HL-60/S4 (cell line): ENCODE measurements around the gene CDH24.

ENCODE experiments used
- in situ Hi-C: fragments of 300-500 bp; cut with MboI; formaldehyde crosslinking; loops from 2 replicates; pipeline ENCODE4 v1.14.3; 2022; ENCODE audit warnings: low sequenced_read_pairs

Gene CDH24

DNA sequence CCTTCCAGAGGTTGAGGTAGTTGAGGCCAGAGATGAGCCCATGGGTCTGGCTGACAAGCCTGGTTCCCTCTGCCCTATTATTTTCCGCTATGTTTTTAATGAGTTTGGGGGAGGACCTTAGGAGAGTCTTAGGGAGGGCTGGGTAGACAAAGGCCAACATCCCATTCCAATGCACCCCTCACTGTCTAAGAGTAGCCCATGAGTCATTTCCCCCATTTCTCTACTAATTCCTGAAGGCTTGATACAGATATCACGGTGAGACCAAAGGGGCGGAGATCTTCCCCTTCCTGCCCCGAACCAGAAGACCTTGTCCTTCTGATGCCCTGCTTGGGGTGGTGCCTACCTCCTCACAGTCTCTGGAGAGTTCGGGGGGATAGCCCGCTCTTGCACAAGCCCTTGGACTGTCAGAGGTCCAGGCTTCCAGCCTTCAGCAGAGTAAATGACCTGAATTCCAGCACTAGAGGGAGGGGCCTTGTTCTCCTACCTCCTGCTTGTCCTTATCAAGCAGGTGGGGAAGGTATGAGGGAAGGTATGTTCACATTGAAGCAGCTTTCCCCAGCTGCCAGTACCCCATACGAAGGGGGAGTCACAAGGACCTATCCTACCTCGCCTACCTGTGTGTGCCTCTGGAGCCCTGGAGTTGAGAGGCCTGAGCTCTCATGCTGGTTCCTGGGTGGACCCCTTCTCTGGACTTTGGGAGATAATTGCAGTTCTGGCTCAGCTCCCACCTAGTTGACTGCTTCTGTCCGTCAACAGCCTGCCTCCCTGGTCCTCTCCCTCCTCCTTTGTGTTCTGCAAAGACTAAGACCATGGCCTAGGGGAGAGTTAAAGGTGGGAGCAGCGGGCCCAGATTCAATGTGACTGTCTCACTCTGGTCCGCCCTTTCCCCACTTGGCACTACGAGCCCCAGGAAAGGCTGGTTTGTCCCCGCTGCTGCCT is 11.6 kb downstream of the CDH24 start:
- in situ Hi-C loops = no loop called here

DNA sequence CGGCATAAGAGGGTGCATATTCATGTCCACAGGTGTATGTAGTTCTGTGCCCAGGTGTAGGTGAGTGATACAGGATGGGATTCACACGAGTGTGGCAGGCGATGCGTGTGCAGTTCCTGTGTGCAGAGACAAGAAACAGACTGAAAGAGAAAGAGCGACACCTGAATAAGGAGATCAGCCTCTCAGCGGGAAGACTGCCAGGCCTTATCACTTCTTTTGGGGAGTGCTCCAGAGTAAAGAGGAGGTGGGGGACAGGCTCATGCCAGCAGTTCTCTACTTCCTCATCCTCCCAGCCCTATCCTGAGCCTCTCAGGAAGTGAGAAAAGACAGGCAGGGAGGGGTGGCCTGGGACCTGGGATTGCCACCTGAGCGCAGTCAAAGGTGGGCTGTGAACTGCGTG is 12.5 kb downstream of the CDH24 start:
- in situ Hi-C loops = no loop called here

GRCh38 chr14:23043754-23044153 is 13.6 kb downstream of the CDH24 start:
- in situ Hi-C loops = no loop called here

GRCh38 chr14:23043145-23043544 is 14.2 kb downstream of the CDH24 start:
- in situ Hi-C loops = no loop called here

- in situ Hi-C loops = no loop called here
These were observed 15.0 kb downstream of the CDH24 start, which contains the start of gene PSMB11 for GRCh38 chr14:23042162-23042965. Gene PSMB11, plus strand, starts transcription at chr14:23042212. Its CDS starts 14 bp downstream, at chr14:23042226.

DNA sequence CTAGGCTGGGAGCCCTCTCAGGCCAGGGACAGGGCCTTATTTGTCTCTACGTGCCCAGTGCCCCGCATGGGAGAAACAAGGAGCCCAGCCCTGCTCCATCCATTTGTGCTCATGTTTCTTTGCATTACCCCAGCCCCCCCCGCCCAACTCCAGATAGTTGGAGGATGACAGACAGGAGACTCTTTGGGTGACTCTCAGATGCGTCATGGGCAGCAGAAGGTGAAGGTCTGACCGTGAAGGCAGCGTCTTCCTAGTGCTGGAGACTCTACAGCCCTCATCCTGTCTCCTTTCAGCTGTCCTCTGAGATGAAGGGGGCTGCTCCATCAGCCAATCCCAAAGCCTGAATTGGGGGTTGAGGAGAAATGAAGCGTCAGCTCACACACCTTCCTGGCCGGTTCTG is 15.6 kb downstream of the CDH24 start:
- in situ Hi-C loops = no loop called here

- in situ Hi-C loops = no loop called here
These were observed 17.2 kb downstream of the CDH24 start for GRCh38 chr14:23040100-23040499.

DNA sequence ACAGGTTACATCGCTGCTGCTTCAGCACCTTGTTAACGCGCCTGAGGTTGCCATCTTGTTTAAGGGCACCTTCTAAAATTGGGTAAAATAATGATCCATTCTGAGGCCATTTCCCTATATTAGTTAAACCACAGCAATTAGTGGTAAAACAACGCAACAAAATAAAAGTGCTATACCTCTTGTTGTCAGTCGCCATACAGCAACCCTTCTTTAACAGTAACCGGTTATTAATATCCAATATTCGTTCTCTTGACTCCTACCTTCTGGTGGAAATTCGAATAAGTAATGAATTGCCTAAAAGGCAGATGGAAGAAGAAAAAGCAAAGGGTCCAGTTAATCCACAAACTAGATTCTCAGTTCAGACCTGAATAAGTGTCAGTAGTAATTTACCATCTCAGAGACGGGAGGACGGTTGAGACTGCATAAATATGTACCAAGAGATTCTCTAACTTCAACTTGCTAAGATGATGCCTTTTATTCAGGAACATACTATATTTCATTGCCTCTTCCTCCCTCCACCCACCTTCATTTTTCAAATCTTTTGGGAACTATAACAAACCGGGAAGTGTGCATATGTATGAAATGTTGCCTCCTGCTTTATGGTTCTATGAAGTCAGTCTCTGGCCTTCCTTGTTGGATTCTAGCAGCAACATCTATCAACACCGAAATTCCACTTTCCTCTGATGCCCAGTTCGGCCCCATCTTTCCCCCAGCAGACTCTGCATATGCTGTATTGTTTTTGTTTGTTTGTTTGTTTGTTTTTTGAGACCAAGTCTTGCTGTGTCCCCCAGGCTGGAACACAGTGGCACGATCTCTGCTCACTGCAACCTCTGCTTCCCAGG is 21.8 kb downstream of the CDH24 start:
- in situ Hi-C loops = no loop called here

GRCh38 chr14:23034498-23035302 is 22.6 kb downstream of the CDH24 start, which contains the start of gene PSMB5:
Gene PSMB5, minus strand, starts transcription at chr14:23034900. Its CDS starts 19 bp downstream, at chr14:23034881.
- in situ Hi-C loops = no loop called here

- in situ Hi-C loops = no loop called here
These were observed 23.4 kb downstream of the CDH24 start for GRCh38 chr14:23033801-23034497.

- in situ Hi-C loops = no loop called here
These were observed 24.0 kb downstream of the CDH24 start for GRCh38 chr14:23033251-23033727.

DNA sequence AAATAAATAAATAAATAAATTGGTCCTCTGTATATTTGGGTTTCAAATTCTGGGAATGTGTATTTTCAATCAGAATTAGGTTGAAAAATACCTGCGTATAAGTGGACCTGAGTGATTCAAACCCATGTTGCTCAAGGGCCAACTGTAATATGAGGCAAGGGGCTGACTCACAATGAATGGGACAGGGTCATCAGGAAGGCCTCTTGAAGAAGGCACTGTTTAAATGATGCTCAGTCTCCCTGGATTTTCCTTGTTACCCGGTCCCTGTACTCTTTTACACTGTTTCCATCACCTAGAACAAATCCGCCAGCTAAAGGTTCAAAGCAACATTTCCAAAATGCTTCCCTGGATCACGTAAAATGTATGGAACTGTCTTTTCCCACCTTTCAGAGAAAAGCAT is 26.4 kb downstream of the CDH24 start:
- in situ Hi-C loops = no loop called here

GRCh38 chr14:23028799-23029198 is 28.5 kb downstream of the CDH24 start:
- in situ Hi-C loops = no loop called here

DNA sequence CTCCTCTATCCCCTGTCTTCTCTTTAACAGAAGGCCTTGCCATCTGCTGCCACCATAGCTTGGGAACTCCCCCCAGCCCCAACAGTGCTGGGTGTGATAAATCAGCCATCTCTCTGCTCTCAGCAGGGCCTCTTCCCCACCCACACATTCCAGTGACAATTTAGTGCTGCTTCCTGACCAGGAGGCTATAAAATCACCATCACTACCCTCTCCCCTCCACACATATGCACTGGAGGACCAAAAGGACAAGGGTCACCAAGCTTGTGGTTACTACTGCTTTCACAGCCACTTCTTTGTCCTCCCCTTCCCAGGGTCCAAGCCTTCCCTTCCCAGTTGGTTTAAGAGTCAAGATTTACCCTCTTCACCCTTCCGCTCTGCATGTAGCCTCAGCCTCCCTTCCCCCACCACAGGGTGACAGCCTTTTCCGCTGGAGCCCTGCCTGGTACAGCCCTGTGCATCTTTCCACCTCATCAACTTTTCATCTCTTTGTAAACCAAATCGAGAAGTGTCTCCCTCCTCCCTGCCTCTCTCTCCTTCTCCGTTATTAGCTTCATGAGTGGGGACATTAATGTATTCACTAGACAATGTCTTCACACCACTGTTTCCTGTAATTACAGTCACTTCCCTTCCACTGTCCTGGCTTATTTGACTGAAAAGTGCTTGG is 32.0 kb downstream of the CDH24 start:
- in situ Hi-C loops = no loop called here

- in situ Hi-C loops = no loop called here
These were observed 32.7 kb downstream of the CDH24 start for GRCh38 chr14:23024612-23025075.

GRCh38 chr14:23023795-23024152 is 33.5 kb downstream of the CDH24 start:
- in situ Hi-C loops = no loop called here

DNA sequence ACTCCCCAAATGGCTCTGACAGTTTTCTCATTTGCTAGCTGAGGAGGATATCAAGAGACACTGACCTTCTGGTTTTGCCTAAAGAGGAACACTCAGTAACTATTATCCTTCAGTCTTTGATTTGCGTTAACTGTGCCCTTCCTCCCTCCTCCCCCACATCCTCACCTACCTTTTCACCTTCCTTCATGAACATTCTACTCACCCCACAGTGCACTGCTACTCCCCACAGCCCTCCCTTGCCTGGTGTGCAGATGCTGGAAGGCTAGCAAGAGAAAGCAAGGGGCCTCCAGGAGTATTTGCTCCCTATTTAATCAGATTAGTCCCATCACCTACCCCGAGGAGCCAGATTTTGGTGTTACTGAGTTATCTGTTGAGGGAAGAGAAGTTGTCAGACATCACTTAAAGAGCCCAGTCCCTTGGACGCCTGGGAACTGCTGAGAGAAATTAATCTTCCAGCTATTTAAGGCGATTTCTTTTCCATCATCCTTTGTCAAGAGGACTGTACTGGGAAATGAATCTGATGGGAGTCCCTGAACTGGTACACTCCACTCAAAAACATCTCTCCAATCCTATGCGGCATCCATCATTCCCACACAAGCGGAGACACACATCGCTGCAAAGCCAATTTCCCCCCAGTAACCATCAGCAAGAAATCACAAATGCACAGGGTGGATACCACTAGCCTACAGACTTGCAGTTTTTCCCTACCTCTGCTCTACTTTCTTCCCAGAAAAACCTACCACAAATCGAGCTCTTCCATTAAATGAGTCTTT is 34.1 kb downstream of the CDH24 start:
- in situ Hi-C loops = no loop called here

GRCh38 chr14:23021889-23022442 is 35.4 kb downstream of the CDH24 start:
- in situ Hi-C loops = no loop called here
